ENCODE measurements around the gene POLA1.

POLA1 gene

GRCh38 chrX:24696294-24696693, 2.6 kb downstream of the POLA1 start:
- no peak for DNase-seq (ENCODE audit: low spot score)

- no peak for DNase-seq (ENCODE audit: low spot score)
Observed at GRCh38 chrX:24702362-24703184, 8.9 kb downstream of the POLA1 start.

GRCh38 chrX:24703185-24703494, 9.4 kb downstream of the POLA1 start:
- DNase-seq (ENCODE audit: low spot score): no peak

- DNase-seq (ENCODE audit: low spot score): no peak
Observed at GRCh38 chrX:24718771-24719170, 25.1 kb downstream of the POLA1 start.

GRCh38 chrX:24720036-24720435, 26.3 kb downstream of the POLA1 start:
- no peak for DNase-seq (ENCODE audit: low spot score)

GRCh38 chrX:24728530-24728929, 34.8 kb downstream of the POLA1 start:
- DNase-seq (ENCODE audit: low spot score): no peak

GRCh38 chrX:24732766-24733500, 39.2 kb downstream of the POLA1 start:
- DNase-seq (ENCODE audit: low spot score): no peak

GRCh38 chrX:24741330-24741729, 47.6 kb downstream of the POLA1 start:
- DNase-seq (ENCODE audit: low spot score): no peak

GRCh38 chrX:24748196-24748595, 54.5 kb downstream of the POLA1 start:
- no peak for DNase-seq (ENCODE audit: low spot score)

- no peak for DNase-seq (ENCODE audit: low spot score)
Observed at GRCh38 chrX:24759786-24760185, 66.1 kb downstream of the POLA1 start.

- DNase-seq (ENCODE audit: low spot score): no peak
Observed at GRCh38 chrX:24760363-24761000, 66.8 kb downstream of the POLA1 start.

GRCh38 chrX:24761306-24761705, 67.6 kb downstream of the POLA1 start:
- no peak for DNase-seq (ENCODE audit: low spot score)

- DNase-seq (ENCODE audit: low spot score): no peak
Observed at GRCh38 chrX:24763989-24764388, 70.3 kb downstream of the POLA1 start.

- DNase-seq (ENCODE audit: low spot score): no peak
Observed at GRCh38 chrX:24767557-24767956, 73.8 kb downstream of the POLA1 start.

GRCh38 chrX:24768556-24768955, 74.8 kb downstream of the POLA1 start:
- no peak for DNase-seq (ENCODE audit: low spot score)

GRCh38 chrX:24774650-24775049, 80.9 kb downstream of the POLA1 start:
- DNase-seq (ENCODE audit: low spot score): no peak

GRCh38 chrX:24775891-24776290, 82.2 kb downstream of the POLA1 start:
- DNase-seq (ENCODE audit: low spot score): no peak

- DNase-seq (ENCODE audit: low spot score): no peak
Observed at GRCh38 chrX:24777660-24778059, 83.9 kb downstream of the POLA1 start.

- no peak for DNase-seq (ENCODE audit: low spot score)
Observed at GRCh38 chrX:24782011-24782410, 88.3 kb downstream of the POLA1 start.

GRCh38 chrX:24789047-24789446, 95.3 kb downstream of the POLA1 start:
- no peak for DNase-seq (ENCODE audit: low spot score)

- no peak for DNase-seq (ENCODE audit: low spot score)
Observed at GRCh38 chrX:24790166-24790565, 96.4 kb downstream of the POLA1 start.

GRCh38 chrX:24796204-24796603, 102.5 kb downstream of the POLA1 start:
- DNase-seq (ENCODE audit: low spot score): no peak

GRCh38 chrX:24799078-24799477, 105.4 kb downstream of the POLA1 start:
- no peak for DNase-seq (ENCODE audit: low spot score)

Measured in LoVo (cell line).